K562 (cell line): ENCODE measurements around the gene WNT11. TPM values are rescaled to one million over a fixed set of nuclear protein-coding genes. Genes with fewer than 3 reads are reported as not detected.

Experiments
- CREB1 ChIP-seq, 2 experiments: sonication (generic) in 1 of 2; formaldehyde crosslinking in 1 of 2; IDR thresholded peaks; 2 replicates each; pipeline versions ENCODE4 v1.6.1 to v1.8.0; 2012 to 2022; ENCODE audit warnings: inconsistent platforms in 1 of 2, mild to moderate bottlenecking in 1 of 2, missing genetic modification reagents in 1 of 2, moderate library complexity in 1 of 2
- CREM ChIP-seq: IDR thresholded peaks from 2 replicates; pipeline ENCODE4 v1.6.1; 2014; ENCODE audit warnings: antibody characterized with exemption, low read depth
- ERF ChIP-seq: fragments of 450-650 bp; formaldehyde crosslinking; IDR thresholded peaks from 2 replicates; pipeline ENCODE4 v1.4.0; 2020; ENCODE audit warnings: mild to moderate bottlenecking, mixed read lengths
- ETV5 ChIP-seq: sonication (generic); formaldehyde crosslinking; IDR thresholded peaks from 2 replicates; pipeline ENCODE4 v1.4.0; 2020; ENCODE audit warnings: low read depth, mild to moderate bottlenecking, missing genetic modification reagents
- HMGXB4 ChIP-seq: sonication (generic); formaldehyde crosslinking; IDR thresholded peaks from 2 replicates; pipeline ENCODE4 v1.8.1; 2023; ENCODE audit warnings: mild to moderate bottlenecking, missing genetic modification reagents
- HNRNPLL ChIP-seq: fragments of 200-400 bp; formaldehyde crosslinking; IDR thresholded peaks from 2 replicates; pipeline ENCODE4 v1.6.1; 2017; ENCODE audit warnings: low read length, low read depth, mild to moderate bottlenecking; ENCODE audit not compliant: poor library complexity, severe bottlenecking
- KDM4B ChIP-seq, 2 experiments: fragments of 450-650 bp in 1 of 2; sonication (generic) in 1 of 2; IDR thresholded peaks; 2 replicates each; pipeline ENCODE4 v1.6.1; 2016 to 2017; ENCODE audit warnings: borderline replicate concordance in 2 of 2, antibody characterized with exemption in 1 of 2, low read depth in 1 of 2, mild to moderate bottlenecking in 1 of 2
- MYC ChIP-seq, 2 experiments: fragments of 250-450 bp in 1 of 2; sonication (Bioruptor Pico) in 1 of 2; IDR thresholded peaks; 2 replicates each; pipeline versions ENCODE4 v1.5.1 to v1.6.1; 2012 to 2021; ENCODE audit warnings: low read depth in 2 of 2, borderline replicate concordance in 1 of 2, improper control_type of control experiment in 1 of 2, low read length in 1 of 2, mild to moderate bottlenecking in 1 of 2, moderate library complexity in 1 of 2
- SREBF1 ChIP-seq: fragments of 150-350 bp; IDR thresholded peaks from 2 replicates; pipeline ENCODE4 v1.6.1; 2014; ENCODE audit warnings: antibody characterized with exemption, low read depth, low read length, borderline replicate concordance
- TEAD4 ChIP-seq, 2 experiments: sonication (generic) in 1 of 2; formaldehyde crosslinking in 1 of 2; IDR thresholded peaks; 2 replicates each; pipeline versions ENCODE4 v1.6.1 to v1.8.0; 2012 to 2022; ENCODE audit warnings: borderline replicate concordance in 1 of 2, inconsistent platforms in 1 of 2, low read length in 1 of 2, mild to moderate bottlenecking in 1 of 2, missing genetic modification reagents in 1 of 2
- ZNF407 ChIP-seq: fragments of 450-650 bp; IDR thresholded peaks from 2 replicates; pipeline ENCODE4 v1.6.1; 2016; ENCODE audit warnings: low read depth
- ZNF507 ChIP-seq: conservative IDR thresholded peaks from 2 replicates; pipeline ENCODE4 v1.6.1; 2017; ENCODE audit warnings: missing genetic modification characterization, missing compliant biosample characterization
- ZNF766 ChIP-seq: fragments of 200-800 bp; sonication (Bioruptor generic); conservative IDR thresholded peaks from 2 replicates; pipeline ENCODE4 v1.6.1; 2016; ENCODE audit warnings: missing genetic modification characterization, missing compliant biosample characterization
- ZNF785 ChIP-seq: fragments of 250-450 bp; sonication (Bioruptor Pico); IDR thresholded peaks from 2 replicates; pipeline ENCODE4 v1.4.0; 2020; ENCODE audit warnings: mild to moderate bottlenecking
- ZNF830 ChIP-seq: fragments of 250-450 bp; sonication (Bioruptor Pico); IDR thresholded peaks from 2 replicates; pipeline ENCODE4 v1.5.0; 2021; ENCODE audit warnings: mild to moderate bottlenecking
- ZSCAN29 ChIP-seq: fragments of 450-650 bp; IDR thresholded peaks from 2 replicates; pipeline ENCODE4 v1.6.1; 2017
- polyA plus RNA-seq, 8 experiments: library from polyadenylated mRNA; depleted of rRNA in 4 of 8; stranded (reverse) in 5 of 8; unstranded in 3 of 8; fragments of >200 nt; fragmentation: Nextera tagmentation in 2 of 8; fragmentation: Illumina TruSeq in 1 of 8; extraction: Ambion mirVana in 2 of 8; extraction: Trizol in 1 of 8; gene quantifications; 2 replicates each; pipeline versions ENCODE4 v1.2.1 to v1.2.3, GENCODE V29; 2011 to 2014; ENCODE audit warnings: inconsistent platforms in 1 of 8, missing spikeins in 1 of 8
- total RNA-seq, 7 experiments: library from RNA; depleted of rRNA in 6 of 7; stranded (reverse); fragments of >200 nt in 6 of 7; fragmentation: Illumina TruSeq in 2 of 7; extraction: Trizol in 2 of 7; gene quantifications; 2 replicates each; pipeline versions ENCODE4 v1.2.1 to v1.2.3, GENCODE V29; 2011 to 2021; ENCODE audit warnings: low replicate concordance in 1 of 7

Gene WNT11
- total and polyA plus RNA-seq, 9 of the 15 experiments (the other 6 are each of a cell fraction or from before 2014, with no cell fraction given), result 0.03 to 0.20 (median 0.09) TPM; not detected in 4

GRCh38 chr11:76235233-76236091, 29.2 kb upstream of the WNT11 start (continued):
- peak; percentile 96; the same call in 1 of the 2 replicates for TF ChIP-seq HMGXB4
- TF ChIP-seq ZNF507 (tag), result no peak
- peak; percentile 41 for TF ChIP-seq HNRNPLL
- peak in 1 of 2 experiments; percentile 16; a peak in 1 of 4 replicates for TF ChIP-seq KDM4B (IDR thresholded peaks at IDR 0.05; ENCODE audit: borderline replicate concordance in 2 of 2, low read depth in 1 of 2)
- TF ChIP-seq ZNF407, result peak; percentile 74
- TF ChIP-seq ZNF766 (CRISPR knock-in tag), result peak; percentile 83
- TF ChIP-seq MYC (IDR thresholded peaks at IDR 0.05; ENCODE audit: low read depth, low read length), result peak; percentile 88
- no peak for TF ChIP-seq MYC (CRISPR knock-in tag; IDR thresholded peaks at IDR 0.05; ENCODE audit: borderline replicate concordance, low read depth)
- 0 out of 2 replicates have a peak, but pooled peaks have one; percentile 10 for TF ChIP-seq ETV5 (CRISPR knock-in tag)
- peak; percentile 90 for TF ChIP-seq CREB1 (IDR thresholded peaks at IDR 0.05)
- TF ChIP-seq CREB1 (CRISPR knock-in tag; IDR thresholded peaks at IDR 0.05), result peak; percentile 87
- TF ChIP-seq SREBF1, result peak; percentile 62; the same call in 1 of the 2 replicates
- no peak for TF ChIP-seq ZNF785
- TF ChIP-seq ZNF830 (CRISPR knock-in tag), result no peak
- TF ChIP-seq CREM, result peak; percentile 96
- peak; percentile 81 for TF ChIP-seq TEAD4 (IDR thresholded peaks at IDR 0.05; ENCODE audit: low read length)
- no peak for TF ChIP-seq TEAD4 (CRISPR knock-in tag; IDR thresholded peaks at IDR 0.05; ENCODE audit: borderline replicate concordance)
- peak; percentile 77; the same call in 1 of the 2 replicates for TF ChIP-seq ZSCAN29
- 0 out of 2 replicates have a peak, but pooled peaks have one; percentile 39 for TF ChIP-seq ERF (CRISPR knock-in tag)
